ENCODE results near the gene OR7D2. TPM values are rescaled to one million over a fixed set of nuclear protein-coding genes. Genes with fewer than 3 reads are reported as not detected.

OR7D2 gene
- total RNA-seq, 4 donors from 2014 or later: 0.17 TPM; not detected in 3

- Histone ChIP-seq H3K9me3 (peaks cover 0 to 18% (median 10%) of the 10 kb centered on the region in 4 donors), H3K27me3 (no peaks in the 10 kb centered on the region), H3K36me3 (peaks cover 0 to 19% (median 5%) of the 10 kb centered on the region in 4 donors), H3K27ac (replicated peaks in 1 of 4) (no peak overlapping the region), H3K4me1 (peaks cover 0 to 4% (median 0%) of the 10 kb centered on the region in 4 donors), H3K4me3 (no peak overlapping the region)
- no peak for TF ChIP-seq CTCF (IDR thresholded peaks at IDR 0.05)
- TF ChIP-seq EP300 (IDR thresholded peaks at IDR 0.05): no peak
- no peak for TF ChIP-seq POLR2A (IDR thresholded peaks at IDR 0.05; ENCODE audit: low read depth)
- no peak for TF ChIP-seq POLR2AphosphoS5 (IDR thresholded peaks at IDR 0.05)
- DNase-seq (ENCODE audit: extremely low spot score): no peak
- WGBS: 94% methylated on average over 4 of the region's 4 CpGs
- intact Hi-C loops (cut with DNase I): loop anchor here (10.0 kb wide), 2 partner anchors 475 to 645 kb away; partner anchors contain the start of gene ZNF561
Measured at GRCh38 chr19:9149997-9150396, 28.8 kb upstream of the OR7D2 start.

GRCh38 chr19:9150650-9151049 lies 28.1 kb upstream of the OR7D2 start:
- Histone ChIP-seq H3K27ac (replicated peaks in 1 of 4) (no peak overlapping the region), H3K4me3 (no peak overlapping the region), H3K27me3 (no peaks in the 10 kb centered on the region), H3K4me1 (peaks cover 0 to 4% (median 0%) of the 10 kb centered on the region in 4 donors), H3K9me3 (peaks cover 0 to 18% (median 7%) of the 10 kb centered on the region in 4 donors), H3K36me3 (peaks cover 0 to 19% (median 10%) of the 10 kb centered on the region in 4 donors)
- 97% methylated on average over 5 of the region's 5 CpGs for WGBS
- TF ChIP-seq CTCF (IDR thresholded peaks at IDR 0.05) (no peak), EP300 (IDR thresholded peaks at IDR 0.05) (no peak), POLR2A (IDR thresholded peaks at IDR 0.05; ENCODE audit: low read depth) (no peak), POLR2AphosphoS5 (IDR thresholded peaks at IDR 0.05) (no peak)
- intact Hi-C loops (cut with DNase I): no loop called here
- no peak for DNase-seq (ENCODE audit: extremely low spot score)

GRCh38 chr19:9151367-9151766 lies 27.4 kb upstream of the OR7D2 start:
- 95% methylated on average over 5 of the region's 5 CpGs for WGBS
- no peak for TF ChIP-seq POLR2AphosphoS5 (IDR thresholded peaks at IDR 0.05)
- no peak for TF ChIP-seq POLR2A (IDR thresholded peaks at IDR 0.05; ENCODE audit: low read depth)
- TF ChIP-seq EP300 (IDR thresholded peaks at IDR 0.05): no peak
- no peak for TF ChIP-seq CTCF (IDR thresholded peaks at IDR 0.05)
- Histone ChIP-seq H3K4me3 (no peak overlapping the region), H3K4me1 (peaks cover 0 to 4% (median 0%) of the 10 kb centered on the region in 4 donors), H3K27ac (replicated peaks in 1 of 4) (no peak overlapping the region), H3K27me3 (no peaks in the 10 kb centered on the region), H3K9me3 (peaks cover 0 to 17% (median 7%) of the 10 kb centered on the region in 4 donors), H3K36me3 (peaks cover 3 to 26% (median 17%) of the 10 kb centered on the region in 4 donors)
- no peak for DNase-seq (ENCODE audit: extremely low spot score)
- intact Hi-C loops (cut with DNase I): no loop called here

- Histone ChIP-seq H3K4me3 (no peak overlapping the region), H3K27me3 (no peaks in the 10 kb centered on the region), H3K9me3 (peaks cover 0 to 17% (median 7%) of the 10 kb centered on the region in 4 donors), H3K27ac (replicated peaks in 1 of 4) (no peak overlapping the region), H3K4me1 (no peaks in the 10 kb centered on the region), H3K36me3 (peaks cover 43 to 63% (median 55%) of the 10 kb centered on the region in 4 donors)
- TF ChIP-seq POLR2A (IDR thresholded peaks at IDR 0.05; ENCODE audit: low read depth) (no peak), CTCF (IDR thresholded peaks at IDR 0.05) (no peak), EP300 (IDR thresholded peaks at IDR 0.05) (no peak), POLR2AphosphoS5 (IDR thresholded peaks at IDR 0.05) (no peak)
- no peak for DNase-seq (ENCODE audit: extremely low spot score)
- 97% methylated on average over 4 of the region's 4 CpGs for WGBS
- intact Hi-C loops (cut with DNase I): no loop called here
Measured at GRCh38 chr19:9155591-9155990, 23.2 kb upstream of the OR7D2 start.

GRCh38 chr19:9156304-9156703 lies 22.5 kb upstream of the OR7D2 start:
- Histone ChIP-seq H3K27ac (replicated peaks in 1 of 4) (no peak overlapping the region), H3K4me3 (no peak overlapping the region), H3K9me3 (peaks cover 0 to 17% (median 7%) of the 10 kb centered on the region in 4 donors), H3K4me1 (no peaks in the 10 kb centered on the region), H3K27me3 (no peaks in the 10 kb centered on the region), H3K36me3 (peaks cover 50 to 70% (median 63%) of the 10 kb centered on the region in 4 donors)
- no peak for TF ChIP-seq EP300 (IDR thresholded peaks at IDR 0.05)
- TF ChIP-seq CTCF (IDR thresholded peaks at IDR 0.05): no peak
- TF ChIP-seq POLR2A (IDR thresholded peaks at IDR 0.05; ENCODE audit: low read depth): no peak
- TF ChIP-seq POLR2AphosphoS5 (IDR thresholded peaks at IDR 0.05): no peak
- intact Hi-C loops (cut with DNase I): no loop called here
- no peak for DNase-seq (ENCODE audit: extremely low spot score)
- WGBS: 83% methylated on average over 1 of the region's 1 CpG

Measured in esophagus muscularis mucosa (tissue), 4 donors.